NCI-H1417 treated with DMSO at 0.1 percent for 48 hours (cell line): Measurements from ENCODE around the gene PROKR1.

ENCODE experiments used
- DNase-seq: peaks from one replicate; lab custom pipeline; 2025; lab: John Stamatoyannopoulos, UW

The PROKR1 gene

GRCh38 chr2:68698567-68699377, 55.4 kb downstream of the PROKR1 start:
- peak; percentile 90 for DNase-seq

- no peak for DNase-seq
Observed at GRCh38 chr2:68700560-68700959, 57.2 kb downstream of the PROKR1 start.

GRCh38 chr2:68706637-68707036, 63.3 kb downstream of the PROKR1 start:
- DNase-seq: no peak
